ENCODE data around the gene WFIKKN1.

Gene WFIKKN1

GRCh38 chr16:625117-625976 lies 5.4 kb upstream of the WFIKKN1 start:
- DNase-seq (ENCODE audit: low spot score), result no peak

GRCh38 chr16:625977-626765 lies 4.6 kb upstream of the WFIKKN1 start:
- DNase-seq (ENCODE audit: low spot score), result no peak

- peak; percentile 55 for DNase-seq (ENCODE audit: low spot score)
Measured at GRCh38 chr16:626787-627453, 3.9 kb upstream of the WFIKKN1 start.

GRCh38 chr16:627454-628239 lies 3.1 kb upstream of the WFIKKN1 start:
- no peak for DNase-seq (ENCODE audit: low spot score)

- no peak for DNase-seq (ENCODE audit: low spot score)
Measured at GRCh38 chr16:628321-629061, 2.3 kb upstream of the WFIKKN1 start.

- DNase-seq (ENCODE audit: low spot score), result no peak
Measured at GRCh38 chr16:629185-629832, 1.5 kb upstream of the WFIKKN1 start.

GRCh38 chr16:629833-630248 lies 944 bp upstream of the WFIKKN1 start:
- no peak for DNase-seq (ENCODE audit: low spot score)

GRCh38 chr16:630249-630814 lies 453 bp upstream of the WFIKKN1 start:
- DNase-seq (ENCODE audit: low spot score), result no peak

GRCh38 chr16:631808-632358 lies 1.1 kb downstream of the WFIKKN1 start:
- DNase-seq (ENCODE audit: low spot score), result no peak

- no peak for DNase-seq (ENCODE audit: low spot score)
Measured at GRCh38 chr16:632486-633335, 1.9 kb downstream of the WFIKKN1 start.

GRCh38 chr16:633336-634050 lies 2.7 kb downstream of the WFIKKN1 start:
- no peak for DNase-seq (ENCODE audit: low spot score)

- no peak for DNase-seq (ENCODE audit: low spot score)
Measured at GRCh38 chr16:634051-634670, 3.4 kb downstream of the WFIKKN1 start.

- DNase-seq (ENCODE audit: low spot score), result no peak
Measured at GRCh38 chr16:634996-635395, 4.2 kb downstream of the WFIKKN1 start.

- no peak for DNase-seq (ENCODE audit: low spot score)
Measured at GRCh38 chr16:635573-636205, 4.9 kb downstream of the WFIKKN1 start.

GRCh38 chr16:636206-637080 lies 5.7 kb downstream of the WFIKKN1 start, which contains the start of gene METTL26:
TSS of gene METTL26 (minus strand) at chr16:636305. CDS start at chr16:636290, 15 bp downstream.
- DNase-seq (ENCODE audit: low spot score), result peak; percentile 84
